GM12872 (cell line): ENCODE results near the gene TMEM100.
A peak's percentile ranks its signal among the peaks of the same experiment; 100 is the strongest.

Experiments used
- TF ChIP-seq, protein P1 (sequence below): IDR thresholded peaks from 3 replicates; pipeline ENCODE4 v1.5.1; 2011; ENCODE audit warnings: low read depth, mild to moderate bottlenecking, low read length, moderate library complexity; ENCODE audit not compliant: insufficient read depth

The TMEM100 gene

DNA sequence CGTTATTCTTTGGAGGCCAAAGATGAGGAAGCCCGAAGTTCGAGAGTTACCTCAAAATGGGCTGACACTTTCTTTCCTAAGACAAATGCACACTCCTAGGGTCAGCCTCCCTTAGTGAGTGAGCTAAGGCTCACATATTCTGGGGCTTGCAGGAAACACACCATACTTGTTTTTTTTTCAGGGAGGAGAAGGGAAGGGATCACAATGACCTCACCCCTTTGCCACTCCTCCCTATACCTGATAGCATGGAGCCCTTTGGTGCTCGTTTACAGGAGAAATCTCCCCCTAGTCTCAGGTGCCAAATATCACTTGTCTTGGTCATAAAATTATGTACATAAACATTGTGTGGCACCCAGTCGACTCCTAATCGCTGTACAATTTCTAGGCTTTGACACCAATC lies 4.6 kb upstream of the TMEM100 start:
- TF ChIP-seq, protein P1, sequence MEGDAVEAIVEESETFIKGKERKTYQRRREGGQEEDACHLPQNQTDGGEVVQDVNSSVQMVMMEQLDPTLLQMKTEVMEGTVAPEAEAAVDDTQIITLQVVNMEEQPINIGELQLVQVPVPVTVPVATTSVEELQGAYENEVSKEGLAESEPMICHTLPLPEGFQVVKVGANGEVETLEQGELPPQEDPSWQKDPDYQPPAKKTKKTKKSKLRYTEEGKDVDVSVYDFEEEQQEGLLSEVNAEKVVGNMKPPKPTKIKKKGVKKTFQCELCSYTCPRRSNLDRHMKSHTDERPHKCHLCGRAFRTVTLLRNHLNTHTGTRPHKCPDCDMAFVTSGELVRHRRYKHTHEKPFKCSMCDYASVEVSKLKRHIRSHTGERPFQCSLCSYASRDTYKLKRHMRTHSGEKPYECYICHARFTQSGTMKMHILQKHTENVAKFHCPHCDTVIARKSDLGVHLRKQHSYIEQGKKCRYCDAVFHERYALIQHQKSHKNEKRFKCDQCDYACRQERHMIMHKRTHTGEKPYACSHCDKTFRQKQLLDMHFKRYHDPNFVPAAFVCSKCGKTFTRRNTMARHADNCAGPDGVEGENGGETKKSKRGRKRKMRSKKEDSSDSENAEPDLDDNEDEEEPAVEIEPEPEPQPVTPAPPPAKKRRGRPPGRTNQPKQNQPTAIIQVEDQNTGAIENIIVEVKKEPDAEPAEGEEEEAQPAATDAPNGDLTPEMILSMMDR: no peak

- TF ChIP-seq, protein P1: no peak
Observed at GRCh38 chr17:55726440-55726839, 3.8 kb upstream of the TMEM100 start.

GRCh38 chr17:55723488-55723848 lies 804 bp upstream of the TMEM100 start:
- TF ChIP-seq, protein P1: no peak

GRCh38 chr17:55722016-55722736 lies 488 bp downstream of the TMEM100 start:
- TF ChIP-seq, protein P1: no peak

DNA sequence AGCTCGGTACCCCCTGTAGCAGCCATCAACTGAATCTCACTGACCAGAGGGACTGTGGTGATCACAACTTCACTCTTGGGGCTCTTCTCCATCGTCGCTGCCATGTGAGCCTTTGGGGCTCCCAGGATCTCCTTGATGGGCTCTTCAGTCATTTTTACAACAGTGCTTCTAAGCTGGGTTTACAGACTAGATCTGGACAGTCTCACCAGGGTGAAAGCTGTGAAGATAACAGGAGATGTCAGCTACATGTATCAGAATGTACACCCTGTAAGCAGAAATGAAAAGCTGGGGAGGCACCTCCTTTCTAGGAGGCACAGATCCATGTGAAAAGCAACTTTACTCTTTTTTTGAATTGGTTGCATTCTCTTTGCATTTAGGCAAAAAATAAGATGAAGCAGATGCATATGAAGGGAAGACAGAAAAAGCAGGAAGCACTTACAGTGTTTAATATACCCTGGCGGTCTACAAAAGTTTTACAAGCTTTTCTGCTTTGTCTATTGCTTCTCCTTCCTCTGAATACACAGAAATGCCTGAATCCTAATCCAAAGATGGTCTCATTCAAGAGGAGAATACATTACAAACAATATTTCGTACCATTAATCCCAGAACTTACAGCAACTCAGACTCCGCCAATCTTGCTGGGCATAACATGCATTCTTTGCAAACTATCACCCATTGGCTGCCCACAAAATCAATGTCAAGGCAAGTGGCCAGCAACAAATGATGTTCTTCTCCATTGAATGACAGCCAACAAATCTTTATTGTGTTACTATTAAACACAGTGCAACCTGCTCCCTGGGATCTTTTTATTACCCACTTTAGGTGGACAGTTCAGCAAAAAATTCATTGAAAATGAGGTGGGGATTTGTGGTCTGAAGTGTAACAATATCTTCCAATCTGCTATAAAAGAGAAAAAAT lies 1.5 kb downstream of the TMEM100 start:
- TF ChIP-seq, protein P1: no peak

GRCh38 chr17:55717898-55718735 lies 4.5 kb downstream of the TMEM100 start:
- TF ChIP-seq, protein P1: peak; percentile 69

DNA sequence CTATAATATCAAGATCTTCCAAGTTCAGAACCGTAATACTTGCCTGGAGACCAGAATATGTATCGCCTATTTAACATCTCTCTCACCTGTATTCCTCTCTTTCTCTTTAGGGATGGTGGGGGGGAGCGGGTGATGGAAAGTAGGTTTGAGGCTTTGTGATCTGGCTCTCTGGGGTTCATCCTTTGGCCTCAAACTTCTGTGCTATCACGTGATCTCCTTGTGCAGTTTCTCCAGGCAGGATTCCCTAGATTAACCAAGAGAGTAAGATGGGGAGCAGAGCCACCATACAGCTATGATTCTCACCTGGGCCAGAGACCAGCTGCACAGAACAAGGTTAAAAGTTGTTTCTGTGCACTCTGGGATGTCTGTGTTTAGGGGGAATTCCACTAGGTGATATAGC lies 5.2 kb downstream of the TMEM100 start:
- TF ChIP-seq, protein P1: no peak
